HEK293T (cell line): ENCODE data around the gene XPR1.

Source experiments
- ARNT ChIP-seq: fragments of 450-650 bp; IDR thresholded peaks from 2 replicates; pipeline ENCODE4 v1.6.1; 2017; ENCODE audit warnings: mild to moderate bottlenecking
- ELF4 ChIP-seq: fragments of 450-650 bp; IDR thresholded peaks from 2 replicates; pipeline ENCODE4 v1.6.1; 2017; ENCODE audit warnings: antibody characterized with exemption
- FOXA1 ChIP-seq: fragments of 450-650 bp; IDR thresholded peaks from 2 replicates; pipeline ENCODE4 v1.6.1; 2016; ENCODE audit warnings: mild to moderate bottlenecking
- FOXK2 ChIP-seq: fragments of 450-650 bp; IDR thresholded peaks from 2 replicates; pipeline ENCODE4 v1.6.1; 2016; ENCODE audit warnings: mild to moderate bottlenecking
- HDGF ChIP-seq: fragments of 450-650 bp; IDR thresholded peaks from 2 replicates; pipeline ENCODE4 v1.6.1; 2017; ENCODE audit warnings: antibody characterized with exemption, borderline replicate concordance
- LEF1 ChIP-seq: fragments of 450-650 bp; IDR thresholded peaks from 2 replicates; pipeline ENCODE4 v1.6.1; 2017; ENCODE audit warnings: mild to moderate bottlenecking, borderline replicate concordance
- NFRKB ChIP-seq: fragments of 450-650 bp; IDR thresholded peaks from 2 replicates; pipeline ENCODE4 v1.6.1; 2016; ENCODE audit warnings: mild to moderate bottlenecking, moderate library complexity
- SP1 ChIP-seq: fragments of 450-650 bp; IDR thresholded peaks from 2 replicates; pipeline ENCODE4 v1.6.1; 2017
- SUZ12 ChIP-seq: fragments of 450-650 bp; IDR thresholded peaks from 2 replicates; pipeline ENCODE4 v1.6.1; 2016; ENCODE audit warnings: mild to moderate bottlenecking
- TARDBP ChIP-seq: fragments of 450-650 bp; IDR thresholded peaks from 2 replicates; pipeline ENCODE4 v1.6.1; 2016
- ZNF384 ChIP-seq: fragments of 450-650 bp; IDR thresholded peaks from 2 replicates; pipeline ENCODE4 v1.6.1; 2016

DNA sequence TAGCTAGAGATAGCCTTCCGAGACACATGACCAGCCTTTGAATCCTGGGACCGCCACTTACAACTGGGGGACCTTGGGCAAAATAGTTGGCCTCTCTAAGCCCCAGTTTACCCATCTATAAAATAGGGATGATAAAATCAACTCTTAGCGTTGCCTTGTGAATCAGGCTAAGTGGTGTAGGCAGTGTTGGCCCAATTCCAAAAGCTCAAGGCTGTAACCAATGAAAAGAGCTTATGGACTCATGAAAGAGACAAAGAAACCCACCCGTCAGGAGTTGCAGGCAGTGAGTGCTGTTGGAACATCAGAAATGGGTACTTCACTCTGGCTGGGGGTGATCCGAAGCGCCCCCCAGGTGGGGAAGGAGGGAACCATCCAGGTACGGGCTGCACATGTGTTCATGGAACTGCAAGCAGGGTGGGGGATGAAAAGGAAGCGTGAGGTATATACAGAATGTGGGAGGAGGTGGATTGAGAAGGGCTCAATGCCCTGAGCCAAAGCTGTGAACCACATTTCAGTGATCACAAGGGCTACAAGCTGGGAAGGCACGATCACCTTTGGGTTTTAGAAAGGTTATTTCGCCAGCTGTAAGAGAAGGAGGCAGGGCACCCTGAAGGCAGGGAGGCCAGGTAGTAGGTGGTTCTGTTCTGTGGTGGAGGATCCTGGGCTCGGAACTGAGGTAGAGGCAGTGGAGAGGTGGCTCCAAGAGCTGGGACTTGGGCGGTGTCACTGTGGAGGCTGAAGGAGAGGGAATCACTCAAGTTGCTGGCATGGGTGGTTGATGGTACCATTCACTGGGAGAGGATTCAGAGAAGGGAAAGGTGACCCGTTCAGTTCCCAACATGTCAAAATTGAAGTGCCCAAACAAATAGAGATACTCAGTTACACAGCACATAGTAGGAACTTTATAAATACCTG is 269.5 kb downstream of the XPR1 start:
- TF ChIP-seq SP1, result no peak
- TF ChIP-seq FOXA1, result no peak
- TF ChIP-seq SUZ12, result no peak
- no peak for TF ChIP-seq NFRKB
- TF ChIP-seq LEF1, result no peak
- TF ChIP-seq ZNF384, result no peak
- no peak for TF ChIP-seq ARNT
- TF ChIP-seq FOXK2, result no peak
- TF ChIP-seq ELF4, result no peak
- no peak for TF ChIP-seq TARDBP
- no peak for TF ChIP-seq HDGF
